ENCODE measurements around the gene STARD13. TPM values are rescaled to one million over a fixed set of nuclear protein-coding genes. Genes with fewer than 3 reads are reported as not detected.

Gene STARD13
- polyA plus RNA-seq, 1 donor (not counting 4 experiments of a cell fraction or from before 2014, with no cell fraction given) = 11.9 TPM

DNA sequence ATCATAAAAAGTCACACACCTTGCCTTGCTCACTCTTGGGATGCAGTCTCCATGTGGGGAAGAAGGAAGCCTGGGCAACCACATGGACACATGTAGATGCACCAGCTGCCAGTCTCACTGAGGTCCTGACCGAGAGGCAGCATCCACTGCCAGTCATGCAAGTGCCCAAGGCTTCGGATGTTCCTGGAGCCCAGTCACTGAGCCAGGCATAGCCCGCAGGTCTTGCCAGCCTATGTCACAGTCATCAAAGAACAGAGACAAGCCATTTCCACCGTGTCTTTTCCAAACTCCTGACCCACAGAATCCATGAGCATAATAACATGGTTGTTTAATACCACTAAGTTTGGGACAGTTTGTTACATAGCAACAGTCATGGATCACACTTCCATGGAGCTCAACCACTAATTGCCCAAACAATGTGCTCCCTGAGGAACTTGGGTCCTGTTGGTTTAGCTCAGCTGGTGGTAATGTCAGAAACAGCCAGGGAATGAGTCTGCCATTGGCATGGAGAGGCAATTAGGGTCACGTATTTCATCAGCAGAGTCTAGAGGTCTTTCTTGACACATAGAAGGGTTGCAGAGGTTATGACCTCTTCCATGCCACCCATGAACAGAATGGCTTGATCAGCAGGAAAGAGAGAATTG is 21.5 kb downstream of the STARD13 start:
- no peak for DNase-seq (ENCODE audit: low read depth, low spot score)
- H3K4me3 ChIP-seq (ENCODE audit: control insufficient read depth in 2 of 3, extremely low read depth in 1 of 3, insufficient read depth in 2 of 3, low read depth in 1 of 3, low read length in 3 of 3) = no peak overlapping the region
- no peaks in the 10 kb centered on the region for H3K9me3 ChIP-seq (ENCODE audit: control insufficient read depth, low read depth, low read length)
- TF ChIP-seq, protein P1, sequence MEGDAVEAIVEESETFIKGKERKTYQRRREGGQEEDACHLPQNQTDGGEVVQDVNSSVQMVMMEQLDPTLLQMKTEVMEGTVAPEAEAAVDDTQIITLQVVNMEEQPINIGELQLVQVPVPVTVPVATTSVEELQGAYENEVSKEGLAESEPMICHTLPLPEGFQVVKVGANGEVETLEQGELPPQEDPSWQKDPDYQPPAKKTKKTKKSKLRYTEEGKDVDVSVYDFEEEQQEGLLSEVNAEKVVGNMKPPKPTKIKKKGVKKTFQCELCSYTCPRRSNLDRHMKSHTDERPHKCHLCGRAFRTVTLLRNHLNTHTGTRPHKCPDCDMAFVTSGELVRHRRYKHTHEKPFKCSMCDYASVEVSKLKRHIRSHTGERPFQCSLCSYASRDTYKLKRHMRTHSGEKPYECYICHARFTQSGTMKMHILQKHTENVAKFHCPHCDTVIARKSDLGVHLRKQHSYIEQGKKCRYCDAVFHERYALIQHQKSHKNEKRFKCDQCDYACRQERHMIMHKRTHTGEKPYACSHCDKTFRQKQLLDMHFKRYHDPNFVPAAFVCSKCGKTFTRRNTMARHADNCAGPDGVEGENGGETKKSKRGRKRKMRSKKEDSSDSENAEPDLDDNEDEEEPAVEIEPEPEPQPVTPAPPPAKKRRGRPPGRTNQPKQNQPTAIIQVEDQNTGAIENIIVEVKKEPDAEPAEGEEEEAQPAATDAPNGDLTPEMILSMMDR (optimal IDR thresholded peaks at IDR 0.05 in 1 of 3, IDR thresholded peaks at IDR 0.05 in 1 of 3, conservative IDR thresholded peaks at IDR 0.05 in 1 of 3; ENCODE audit: extremely low read depth in 1 of 3, insufficient read depth in 2 of 3, low read length in 3 of 3) = no peak
- TF ChIP-seq EZH2 (IDR thresholded peaks at IDR 0.05; ENCODE audit: low read length) = no peak
- H4K20me1 ChIP-seq (ENCODE audit: control insufficient read depth, extremely low read depth, insufficient read depth, low read length) = no peaks in the 10 kb centered on the region
- H3K9ac ChIP-seq (ENCODE audit: control insufficient read depth, extremely low read depth, insufficient read depth, low read length) = no peak overlapping the region
- no peak for FAIRE-seq
- H3K4me2 ChIP-seq (ENCODE audit: control insufficient read depth, extremely low read depth, insufficient read depth, low read depth, low read length) = no peak overlapping the region
- no peaks in the 10 kb centered on the region for H3K9me1 ChIP-seq (ENCODE audit: control insufficient read depth, extremely low read depth, insufficient read depth, low read length)
- H3K79me2 ChIP-seq (ENCODE audit: control insufficient read depth, insufficient read depth, low read length) = peaks cover 68% of the 10 kb centered on the region
- H3K36me3 ChIP-seq (ENCODE audit: control insufficient read depth in 2 of 2, extremely low read depth in 1 of 2, insufficient read depth in 2 of 2, low read length in 2 of 2) = peaks cover 1 to 7% of the 10 kb centered on the region in 2 experiments
- peaks cover 31% of the 10 kb centered on the region for H3K4me1 ChIP-seq (ENCODE audit: control insufficient read depth, extremely low read depth, insufficient read depth, low read length)
- H3K27me3 ChIP-seq (ENCODE audit: control insufficient read depth, extremely low read depth, insufficient read depth, low read length) = no peaks in the 10 kb centered on the region
- dilution Hi-C loops (cut with MboI; ENCODE audit: extremely low pct_ligation_motif_present, low sequenced_read_pairs) = no loop called here
- H3K27ac ChIP-seq (ENCODE audit: control insufficient read depth, insufficient read depth, low read length) = no peak overlapping the region
- no peak overlapping the region for H2AFZ ChIP-seq (ENCODE audit: control insufficient read depth, low read length)

GRCh38 chr13:33263484-33263883 is 22.1 kb downstream of the STARD13 start:
- Histone ChIP-seq H3K27ac (ENCODE audit: control insufficient read depth, insufficient read depth, low read length) (no peak overlapping the region), H3K36me3 (ENCODE audit: control insufficient read depth in 2 of 2, extremely low read depth in 1 of 2, insufficient read depth in 2 of 2, low read length in 2 of 2) (peaks cover 0 to 6% of the 10 kb centered on the region in 2 experiments), H4K20me1 (ENCODE audit: control insufficient read depth, extremely low read depth, insufficient read depth, low read length) (no peaks in the 10 kb centered on the region), H3K27me3 (ENCODE audit: control insufficient read depth, extremely low read depth, insufficient read depth, low read length) (no peaks in the 10 kb centered on the region), H2AFZ (ENCODE audit: control insufficient read depth, low read length) (no peak overlapping the region), H3K9me3 (ENCODE audit: control insufficient read depth, low read depth, low read length) (no peaks in the 10 kb centered on the region), H3K79me2 (ENCODE audit: control insufficient read depth, insufficient read depth, low read length) (peaks cover 67% of the 10 kb centered on the region), H3K4me2 (ENCODE audit: control insufficient read depth, extremely low read depth, insufficient read depth, low read depth, low read length) (no peak overlapping the region), H3K9me1 (ENCODE audit: control insufficient read depth, extremely low read depth, insufficient read depth, low read length) (no peaks in the 10 kb centered on the region), H3K9ac (ENCODE audit: control insufficient read depth, extremely low read depth, insufficient read depth, low read length) (no peak overlapping the region), H3K4me3 (ENCODE audit: control insufficient read depth in 2 of 3, extremely low read depth in 1 of 3, insufficient read depth in 2 of 3, low read depth in 1 of 3, low read length in 3 of 3) (no peak overlapping the region), H3K4me1 (ENCODE audit: control insufficient read depth, extremely low read depth, insufficient read depth, low read length) (peaks cover 31% of the 10 kb centered on the region)
- no peak for FAIRE-seq
- dilution Hi-C loops (cut with MboI; ENCODE audit: extremely low pct_ligation_motif_present, low sequenced_read_pairs) = no loop called here
- no peak for DNase-seq (ENCODE audit: low read depth, low spot score)
- no peak for TF ChIP-seq EZH2 (IDR thresholded peaks at IDR 0.05; ENCODE audit: low read length)
- TF ChIP-seq, protein P1 (optimal IDR thresholded peaks at IDR 0.05 in 1 of 3, IDR thresholded peaks at IDR 0.05 in 1 of 3, conservative IDR thresholded peaks at IDR 0.05 in 1 of 3; ENCODE audit: extremely low read depth in 1 of 3, insufficient read depth in 2 of 3, low read length in 3 of 3) = no peak
